ENCODE measurements around the gene IRS2.

IRS2 gene

DNA sequence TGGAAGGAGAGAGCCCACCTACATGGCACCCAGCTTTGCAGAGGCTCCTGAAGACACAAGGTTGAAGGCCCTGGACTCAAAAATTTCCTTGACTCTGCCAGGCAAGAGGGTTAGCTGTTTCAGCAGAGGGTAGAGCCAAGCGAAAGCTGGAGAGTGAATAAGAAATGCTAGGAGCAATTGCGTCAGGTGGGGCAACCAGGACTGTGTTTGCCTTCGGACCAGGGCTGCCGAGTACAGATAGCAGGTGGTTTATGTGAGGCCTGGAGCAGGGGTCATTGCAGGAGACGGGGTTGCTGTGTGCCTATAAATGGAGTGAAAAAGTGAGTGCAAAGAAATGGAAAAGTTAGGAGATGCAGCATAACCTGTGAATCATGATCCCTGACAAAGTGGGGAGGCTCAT lies 59.1 kb downstream of the IRS2 start:
- Histone ChIP-seq H3K9ac (ENCODE audit: low read depth in 1 of 2, low read length in 2 of 2) (no peak overlapping the region), H3K27me3 (ENCODE audit: control insufficient read depth in 1 of 2, insufficient read depth in 2 of 2, low read length in 2 of 2) (no peaks in the 10 kb centered on the region), H3K36me3 (ENCODE audit: control insufficient read depth in 1 of 2, insufficient read depth in 2 of 2, low read length in 2 of 2) (no peaks in the 10 kb centered on the region), H3K27ac (ENCODE audit: low read depth, low read length) (no peak overlapping the region), H3K4me1 (ENCODE audit: control insufficient read depth in 1 of 2, insufficient read depth in 2 of 2, low read length in 2 of 2) (no peaks in the 10 kb centered on the region), H3K4me3 (ENCODE audit: low read depth in 1 of 2, low read length in 2 of 2) (no peak overlapping the region), H3K9me3 (ENCODE audit: control insufficient read depth in 1 of 2, low read length in 2 of 2) (no peaks in the 10 kb centered on the region)

DNA sequence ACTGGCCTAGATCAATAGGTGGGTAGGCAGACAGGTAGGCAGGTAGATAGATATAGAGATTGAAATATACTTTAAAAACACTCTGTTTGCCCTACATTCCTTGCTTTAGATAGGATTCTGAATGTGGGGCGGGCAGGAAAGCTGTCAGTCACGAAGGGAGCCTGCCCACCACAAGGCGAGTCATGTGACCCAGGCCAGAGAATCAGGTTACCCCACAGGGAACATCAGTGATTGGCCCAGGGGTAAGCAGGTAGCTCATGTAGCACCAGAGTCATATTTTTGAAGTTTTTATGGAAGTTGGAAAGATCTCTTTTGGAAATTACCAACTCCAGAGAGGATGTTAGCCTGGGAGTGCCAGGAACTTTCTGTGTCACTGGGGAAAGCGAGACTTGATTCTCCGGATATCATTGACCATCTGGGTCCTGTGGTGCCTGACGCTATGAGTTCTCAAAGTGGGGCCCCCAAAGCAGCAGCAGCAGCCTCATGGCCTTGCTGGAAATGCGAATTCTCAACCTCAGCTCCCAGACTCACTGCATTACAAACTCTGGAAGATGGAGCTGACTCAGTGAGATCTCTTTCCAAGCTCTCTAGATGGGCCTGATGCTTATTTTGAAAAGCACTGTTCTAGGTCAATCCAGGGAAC lies 60.3 kb downstream of the IRS2 start:
- H3K9ac ChIP-seq (ENCODE audit: low read depth in 1 of 2, low read length in 2 of 2): no peak overlapping the region
- no peaks in the 10 kb centered on the region for H3K27me3 ChIP-seq (ENCODE audit: control insufficient read depth in 1 of 2, insufficient read depth in 2 of 2, low read length in 2 of 2)
- no peaks in the 10 kb centered on the region for H3K36me3 ChIP-seq (ENCODE audit: control insufficient read depth in 1 of 2, insufficient read depth in 2 of 2, low read length in 2 of 2)
- H3K4me3 ChIP-seq (ENCODE audit: low read depth in 1 of 2, low read length in 2 of 2): no peak overlapping the region
- no peaks in the 10 kb centered on the region for H3K4me1 ChIP-seq (ENCODE audit: control insufficient read depth in 1 of 2, insufficient read depth in 2 of 2, low read length in 2 of 2)
- no peaks in the 10 kb centered on the region for H3K9me3 ChIP-seq (ENCODE audit: control insufficient read depth in 1 of 2, low read length in 2 of 2)
- H3K27ac ChIP-seq (ENCODE audit: low read depth, low read length): no peak overlapping the region

DNA sequence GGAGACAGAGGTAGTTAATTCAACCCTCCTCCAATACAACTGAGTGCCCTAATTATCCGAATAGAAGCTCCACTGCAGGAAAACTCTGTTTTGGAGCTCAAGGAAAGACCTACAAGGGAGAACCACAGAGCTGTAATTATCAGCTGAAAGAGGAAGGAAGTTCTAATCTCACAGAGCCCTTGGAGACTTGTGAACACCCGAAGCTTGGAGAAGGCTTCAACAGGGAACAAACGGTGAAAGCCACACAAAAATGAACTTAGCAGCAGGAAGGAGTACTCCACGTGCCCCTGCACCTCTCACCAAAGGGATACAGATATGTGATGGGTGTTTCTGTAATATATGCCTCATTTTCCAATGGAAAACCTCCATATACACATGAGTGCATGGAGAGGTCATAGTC lies 61.1 kb downstream of the IRS2 start:
- H3K9ac ChIP-seq (ENCODE audit: low read depth in 1 of 2, low read length in 2 of 2): no peak overlapping the region

DNA sequence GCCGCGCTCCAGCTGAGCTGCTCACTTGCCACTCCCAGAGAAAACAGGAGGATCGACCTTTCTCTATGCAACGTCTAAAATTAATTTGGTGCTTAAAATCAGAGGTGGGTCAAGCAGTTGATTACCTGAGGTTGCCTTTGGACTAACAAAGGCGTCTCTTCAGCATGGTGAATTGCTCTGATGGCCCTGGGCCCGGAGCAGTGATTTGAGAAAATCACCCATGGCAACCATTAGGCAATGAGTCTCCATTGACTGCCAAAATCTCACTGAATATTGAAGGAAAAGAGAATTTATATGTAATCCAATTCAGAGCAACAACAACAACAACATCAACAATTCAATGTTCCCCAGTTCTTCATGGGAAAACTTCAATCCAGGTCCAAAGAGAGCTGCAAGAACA lies 61.8 kb downstream of the IRS2 start:
- no peaks in the 10 kb centered on the region for H3K36me3 ChIP-seq (ENCODE audit: control insufficient read depth in 1 of 2, insufficient read depth in 2 of 2, low read length in 2 of 2)
- H3K4me3 ChIP-seq (ENCODE audit: low read depth in 1 of 2, low read length in 2 of 2): no peak overlapping the region
- no peaks in the 10 kb centered on the region for H3K9me3 ChIP-seq (ENCODE audit: control insufficient read depth in 1 of 2, low read length in 2 of 2)
- peaks cover 0 to 4% of the 10 kb centered on the region in 2 donors for H3K4me1 ChIP-seq (ENCODE audit: control insufficient read depth in 1 of 2, insufficient read depth in 2 of 2, low read length in 2 of 2)
- no peak overlapping the region for H3K27ac ChIP-seq (ENCODE audit: low read depth, low read length)
- no peak overlapping the region for H3K9ac ChIP-seq (ENCODE audit: low read depth in 1 of 2, low read length in 2 of 2)
- H3K27me3 ChIP-seq (ENCODE audit: control insufficient read depth in 1 of 2, insufficient read depth in 2 of 2, low read length in 2 of 2): no peaks in the 10 kb centered on the region

More for the DNA sequence above, 61.1 kb downstream of the IRS2 start:
- Histone ChIP-seq H3K27me3 (ENCODE audit: control insufficient read depth in 1 of 2, insufficient read depth in 2 of 2, low read length in 2 of 2) (no peaks in the 10 kb centered on the region), H3K4me1 (ENCODE audit: control insufficient read depth in 1 of 2, insufficient read depth in 2 of 2, low read length in 2 of 2) (peaks cover 0 to 4% of the 10 kb centered on the region in 2 donors), H3K9me3 (ENCODE audit: control insufficient read depth in 1 of 2, low read length in 2 of 2) (no peaks in the 10 kb centered on the region), H3K27ac (ENCODE audit: low read depth, low read length) (no peak overlapping the region), H3K4me3 (ENCODE audit: low read depth in 1 of 2, low read length in 2 of 2) (no peak overlapping the region), H3K36me3 (ENCODE audit: control insufficient read depth in 1 of 2, insufficient read depth in 2 of 2, low read length in 2 of 2) (no peaks in the 10 kb centered on the region)

DNA sequence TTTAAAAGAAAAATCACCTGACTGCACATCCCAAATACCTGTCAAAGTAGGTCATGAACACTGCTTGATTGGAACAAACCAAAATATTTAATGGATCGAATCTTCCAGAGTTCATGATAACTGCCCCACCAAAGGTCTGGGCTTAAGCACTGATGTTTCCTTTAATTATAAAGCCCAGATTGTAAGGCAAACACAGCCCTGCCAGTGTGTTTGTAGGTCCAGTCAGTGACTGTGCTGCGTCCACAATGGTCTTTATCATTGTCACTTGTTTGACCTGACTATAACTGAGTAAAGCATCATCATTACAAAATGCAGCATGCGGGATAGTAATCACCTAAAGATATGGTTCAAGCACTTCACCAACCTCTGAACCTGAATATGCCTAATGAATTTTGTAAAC lies 63.3 kb downstream of the IRS2 start:
- H3K27ac ChIP-seq (ENCODE audit: low read depth, low read length): no peak overlapping the region
- H3K4me1 ChIP-seq (ENCODE audit: control insufficient read depth in 1 of 2, insufficient read depth in 2 of 2, low read length in 2 of 2): peaks cover 0 to 4% of the 10 kb centered on the region in 2 donors
- no peaks in the 10 kb centered on the region for H3K27me3 ChIP-seq (ENCODE audit: control insufficient read depth in 1 of 2, insufficient read depth in 2 of 2, low read length in 2 of 2)
- no peak overlapping the region for H3K9ac ChIP-seq (ENCODE audit: low read depth in 1 of 2, low read length in 2 of 2)
- H3K36me3 ChIP-seq (ENCODE audit: control insufficient read depth in 1 of 2, insufficient read depth in 2 of 2, low read length in 2 of 2): no peaks in the 10 kb centered on the region
- H3K9me3 ChIP-seq (ENCODE audit: control insufficient read depth in 1 of 2, low read length in 2 of 2): no peaks in the 10 kb centered on the region
- H3K4me3 ChIP-seq (ENCODE audit: low read depth in 1 of 2, low read length in 2 of 2): no peak overlapping the region

DNA sequence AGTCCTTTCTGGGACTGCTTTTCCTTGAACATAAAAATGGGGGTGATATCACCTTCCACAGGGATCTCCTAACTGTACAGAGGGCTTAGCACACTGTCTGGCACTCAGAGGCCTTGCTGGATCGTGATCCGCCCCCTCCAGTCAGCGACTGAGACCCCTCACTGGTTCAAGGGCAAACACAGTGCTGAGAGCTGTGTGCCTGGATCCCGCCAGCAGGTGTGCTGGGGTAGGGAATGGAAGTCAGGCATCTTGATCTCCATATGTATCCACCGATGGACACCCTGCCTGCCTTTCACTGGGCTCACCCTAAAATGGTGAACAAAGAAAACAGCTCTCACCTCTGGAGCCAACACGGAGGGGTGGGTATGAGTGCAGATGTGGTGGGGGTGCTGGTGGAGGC lies 64.3 kb downstream of the IRS2 start:
- Histone ChIP-seq H3K27me3 (ENCODE audit: control insufficient read depth in 1 of 2, insufficient read depth in 2 of 2, low read length in 2 of 2) (no peaks in the 10 kb centered on the region), H3K36me3 (ENCODE audit: control insufficient read depth in 1 of 2, insufficient read depth in 2 of 2, low read length in 2 of 2) (no peaks in the 10 kb centered on the region), H3K9me3 (ENCODE audit: control insufficient read depth in 1 of 2, low read length in 2 of 2) (no peaks in the 10 kb centered on the region), H3K27ac (ENCODE audit: low read depth, low read length) (no peak overlapping the region), H3K4me3 (ENCODE audit: low read depth in 1 of 2, low read length in 2 of 2) (no peak overlapping the region), H3K4me1 (ENCODE audit: control insufficient read depth in 1 of 2, insufficient read depth in 2 of 2, low read length in 2 of 2) (peaks cover 0 to 4% of the 10 kb centered on the region in 2 donors), H3K9ac (ENCODE audit: low read depth in 1 of 2, low read length in 2 of 2) (no peak overlapping the region)

DNA sequence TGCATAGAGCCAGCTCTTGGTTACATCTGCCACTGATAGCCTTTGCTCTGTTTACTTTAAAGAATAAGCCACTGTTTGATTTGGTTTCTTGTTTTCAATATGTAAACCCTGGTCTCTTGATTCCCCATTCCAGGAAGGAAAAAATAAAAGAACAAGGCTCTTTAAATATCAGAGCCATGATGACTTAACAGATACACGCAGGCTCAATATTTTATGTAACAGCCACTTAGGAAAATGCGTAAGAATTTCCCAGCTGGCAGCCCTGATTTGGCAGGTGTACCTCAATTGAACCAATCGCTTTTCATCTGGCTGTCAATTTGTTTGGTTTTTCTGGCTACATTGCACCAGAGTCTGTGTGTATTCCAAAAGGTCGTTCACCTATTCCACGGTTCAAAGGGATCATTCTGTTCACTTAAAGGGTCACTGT lies 65.6 kb downstream of the IRS2 start:
- Histone ChIP-seq H3K27me3 (ENCODE audit: control insufficient read depth in 1 of 2, insufficient read depth in 2 of 2, low read length in 2 of 2) (no peaks in the 10 kb centered on the region), H3K4me3 (ENCODE audit: low read depth in 1 of 2, low read length in 2 of 2) (no peak overlapping the region), H3K27ac (ENCODE audit: low read depth, low read length) (no peak overlapping the region), H3K9me3 (ENCODE audit: control insufficient read depth in 1 of 2, low read length in 2 of 2) (no peaks in the 10 kb centered on the region), H3K36me3 (ENCODE audit: control insufficient read depth in 1 of 2, insufficient read depth in 2 of 2, low read length in 2 of 2) (no peaks in the 10 kb centered on the region), H3K9ac (ENCODE audit: low read depth in 1 of 2, low read length in 2 of 2) (no peak overlapping the region), H3K4me1 (ENCODE audit: control insufficient read depth in 1 of 2, insufficient read depth in 2 of 2, low read length in 2 of 2) (peaks cover 0 to 4% of the 10 kb centered on the region in 2 donors)

DNA sequence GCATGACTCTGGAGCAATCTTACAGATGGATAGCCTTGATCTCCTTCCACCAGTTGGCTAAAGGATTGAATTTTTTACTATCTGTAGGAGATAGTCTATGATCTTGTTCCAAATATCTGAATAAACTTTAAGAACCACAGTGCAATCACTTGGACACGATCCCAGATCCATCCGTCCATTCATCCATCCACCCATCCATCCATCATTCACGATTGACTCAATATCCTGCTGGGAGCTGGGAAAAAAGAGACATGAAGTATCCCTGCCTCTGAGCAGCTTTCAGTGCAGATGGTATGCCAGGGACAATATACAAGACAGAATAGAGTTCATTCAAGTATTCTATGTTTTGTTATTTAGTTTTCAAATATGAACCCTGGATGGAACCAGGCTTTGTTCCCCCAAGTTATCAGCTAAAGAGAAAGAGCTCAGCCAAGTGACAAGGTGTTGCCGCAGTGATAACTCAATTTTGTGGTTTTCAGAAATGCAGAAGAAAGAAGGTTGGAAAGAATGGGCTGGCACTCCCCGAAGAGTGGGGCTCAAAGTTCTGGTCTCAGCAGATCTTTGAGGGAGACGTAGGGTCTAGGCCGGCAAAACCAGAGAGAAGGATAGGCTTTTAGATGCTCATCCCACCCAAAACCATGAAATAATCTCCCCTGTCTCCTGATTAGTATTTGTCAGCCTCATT lies 66.3 kb downstream of the IRS2 start:
- peaks cover 0 to 4% of the 10 kb centered on the region in 2 donors for H3K4me1 ChIP-seq (ENCODE audit: control insufficient read depth in 1 of 2, insufficient read depth in 2 of 2, low read length in 2 of 2)
- no peaks in the 10 kb centered on the region for H3K9me3 ChIP-seq (ENCODE audit: control insufficient read depth in 1 of 2, low read length in 2 of 2)
- H3K27me3 ChIP-seq (ENCODE audit: control insufficient read depth in 1 of 2, insufficient read depth in 2 of 2, low read length in 2 of 2): no peaks in the 10 kb centered on the region
- H3K36me3 ChIP-seq (ENCODE audit: control insufficient read depth in 1 of 2, insufficient read depth in 2 of 2, low read length in 2 of 2): no peaks in the 10 kb centered on the region
- H3K4me3 ChIP-seq (ENCODE audit: low read depth in 1 of 2, low read length in 2 of 2): no peak overlapping the region
- H3K27ac ChIP-seq (ENCODE audit: low read depth, low read length): no peak overlapping the region
- H3K9ac ChIP-seq (ENCODE audit: low read depth in 1 of 2, low read length in 2 of 2): no peak overlapping the region

DNA sequence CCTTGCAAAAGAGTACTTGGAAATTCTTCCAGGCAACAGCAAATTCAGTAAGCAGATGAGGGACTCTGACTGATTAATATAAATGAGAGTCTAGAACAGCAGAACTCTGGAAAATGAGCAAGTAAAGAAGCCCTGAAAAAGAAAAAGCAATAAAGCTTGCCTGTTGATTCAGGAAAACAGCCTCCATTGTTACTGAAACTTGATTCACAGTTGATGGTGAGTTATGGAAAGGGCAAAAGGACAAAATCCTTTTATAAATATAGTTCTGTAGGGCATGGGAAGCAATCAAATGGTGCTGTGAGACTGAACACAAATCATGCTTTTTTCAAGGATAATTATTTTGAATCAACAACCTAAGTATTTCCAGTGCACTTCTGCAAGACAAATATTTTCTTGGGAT lies 67.7 kb downstream of the IRS2 start:
- Histone ChIP-seq H3K4me1 (ENCODE audit: control insufficient read depth in 1 of 2, insufficient read depth in 2 of 2, low read length in 2 of 2) (peaks cover 0 to 4% of the 10 kb centered on the region in 2 donors), H3K9me3 (ENCODE audit: control insufficient read depth in 1 of 2, low read length in 2 of 2) (no peaks in the 10 kb centered on the region), H3K27ac (ENCODE audit: low read depth, low read length) (no peak overlapping the region), H3K9ac (ENCODE audit: low read depth in 1 of 2, low read length in 2 of 2) (no peak overlapping the region), H3K36me3 (ENCODE audit: control insufficient read depth in 1 of 2, insufficient read depth in 2 of 2, low read length in 2 of 2) (no peaks in the 10 kb centered on the region), H3K27me3 (ENCODE audit: control insufficient read depth in 1 of 2, insufficient read depth in 2 of 2, low read length in 2 of 2) (no peaks in the 10 kb centered on the region), H3K4me3 (ENCODE audit: low read depth in 1 of 2, low read length in 2 of 2) (no peak overlapping the region)

DNA sequence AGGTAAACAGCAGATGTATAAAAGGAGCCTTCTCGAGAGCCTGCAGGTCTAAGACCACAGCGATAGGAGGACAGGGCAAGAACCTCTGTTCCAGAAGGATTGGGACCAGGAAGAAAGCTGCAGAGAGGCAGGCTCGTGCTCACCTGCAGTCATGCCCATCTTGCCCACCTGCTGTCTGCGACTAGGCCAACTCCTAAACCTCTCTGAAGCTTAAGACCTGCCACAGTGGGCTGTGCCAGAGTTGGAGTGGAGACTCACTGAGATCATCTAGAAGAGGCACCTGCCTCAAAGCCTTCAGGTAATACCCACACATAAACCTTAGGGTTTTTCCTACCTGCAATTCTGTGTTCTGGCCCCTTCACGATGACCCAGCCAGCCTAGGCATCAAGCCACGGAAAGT lies 68.7 kb downstream of the IRS2 start:
- H3K27me3 ChIP-seq (ENCODE audit: control insufficient read depth in 1 of 2, insufficient read depth in 2 of 2, low read length in 2 of 2): no peaks in the 10 kb centered on the region
- no peaks in the 10 kb centered on the region for H3K9me3 ChIP-seq (ENCODE audit: control insufficient read depth in 1 of 2, low read length in 2 of 2)
- H3K9ac ChIP-seq (ENCODE audit: low read depth in 1 of 2, low read length in 2 of 2): no peak overlapping the region
- peaks cover 0 to 4% of the 10 kb centered on the region in 2 donors for H3K4me1 ChIP-seq (ENCODE audit: control insufficient read depth in 1 of 2, insufficient read depth in 2 of 2, low read length in 2 of 2)
- no peak overlapping the region for H3K27ac ChIP-seq (ENCODE audit: low read depth, low read length)
- H3K4me3 ChIP-seq (ENCODE audit: low read depth in 1 of 2, low read length in 2 of 2): no peak overlapping the region
- H3K36me3 ChIP-seq (ENCODE audit: control insufficient read depth in 1 of 2, insufficient read depth in 2 of 2, low read length in 2 of 2): no peaks in the 10 kb centered on the region
